K562 (cell line): ENCODE measurements around the gene DUXB. TPM values are rescaled to one million over a fixed set of nuclear protein-coding genes. Genes with fewer than 3 reads are reported as not detected.

Experiments used
- ARID3A ChIP-seq: IDR thresholded peaks from 2 replicates; pipeline ENCODE4 v1.6.1; 2012; ENCODE audit warnings: low read depth, low read length, improper control_type of control experiment, borderline replicate concordance
- CREB3L1 ChIP-seq: fragments of 450-650 bp; IDR thresholded peaks from 2 replicates; pipeline ENCODE4 v1.6.1; 2014; ENCODE audit warnings: low read depth, mild to moderate bottlenecking, moderate library complexity, borderline replicate concordance
- CUX1 ChIP-seq: fragments of 200-800 bp; sonication (Bioruptor generic); IDR thresholded peaks from 2 replicates; pipeline ENCODE4 v1.6.1; 2016; ENCODE audit warnings: missing genetic modification characterization, missing compliant biosample characterization
- ETV5 ChIP-seq: sonication (generic); formaldehyde crosslinking; IDR thresholded peaks from 2 replicates; pipeline ENCODE4 v1.4.0; 2020; ENCODE audit warnings: low read depth, mild to moderate bottlenecking, missing genetic modification reagents
- FOXP4 ChIP-seq: sonication (generic); formaldehyde crosslinking; IDR thresholded peaks from 2 replicates; pipeline ENCODE4 v1.8.0; 2022; ENCODE audit warnings: mild to moderate bottlenecking, missing genetic modification reagents, borderline replicate concordance
- HLTF ChIP-seq: fragments of 450-650 bp; IDR thresholded peaks from 2 replicates; pipeline ENCODE4 v1.6.1; 2016
- MEIS2 ChIP-seq: fragments of 450-650 bp; IDR thresholded peaks from 2 replicates; pipeline ENCODE4 v1.6.1; 2014; ENCODE audit warnings: mild to moderate bottlenecking; ENCODE audit not compliant: partially characterized antibody
- MXD1 ChIP-seq: fragments of 250-450 bp; sonication (Bioruptor Pico); IDR thresholded peaks from 2 replicates; pipeline ENCODE4 v1.8.0; 2021; ENCODE audit warnings: borderline replicate concordance, mild to moderate bottlenecking, moderate library complexity; ENCODE audit not compliant: poor library complexity, severe bottlenecking
- THRA ChIP-seq: fragments of 450-650 bp; IDR thresholded peaks from 2 replicates; pipeline ENCODE4 v1.6.1; 2017; ENCODE audit warnings: mild to moderate bottlenecking, moderate library complexity
- ZBTB9 ChIP-seq: fragments of 450-650 bp; formaldehyde crosslinking; IDR thresholded peaks from 2 replicates; pipeline ENCODE4 v1.4.0; 2020; ENCODE audit warnings: mild to moderate bottlenecking, moderate library complexity
- polyA plus RNA-seq, 8 experiments: library from polyadenylated mRNA; depleted of rRNA in 4 of 8; stranded (reverse) in 5 of 8; unstranded in 3 of 8; fragments of >200 nt; fragmentation: Nextera tagmentation in 2 of 8; fragmentation: Illumina TruSeq in 1 of 8; extraction: Ambion mirVana in 2 of 8; extraction: Trizol in 1 of 8; gene quantifications; 2 replicates each; pipeline versions ENCODE4 v1.2.1 to v1.2.3, GENCODE V29; 2011 to 2014; ENCODE audit warnings: inconsistent platforms in 1 of 8, missing spikeins in 1 of 8
- total RNA-seq, 7 experiments: library from RNA; depleted of rRNA in 6 of 7; stranded (reverse); fragments of >200 nt in 6 of 7; fragmentation: Illumina TruSeq in 2 of 7; extraction: Trizol in 2 of 7; gene quantifications; 2 replicates each; pipeline versions ENCODE4 v1.2.1 to v1.2.3, GENCODE V29; 2011 to 2021; ENCODE audit warnings: low replicate concordance in 1 of 7

The DUXB gene
- total and polyA plus RNA-seq, 9 of the 15 experiments (the other 6 are each of a cell fraction or from before 2014, with no cell fraction given): not detected

DNA sequence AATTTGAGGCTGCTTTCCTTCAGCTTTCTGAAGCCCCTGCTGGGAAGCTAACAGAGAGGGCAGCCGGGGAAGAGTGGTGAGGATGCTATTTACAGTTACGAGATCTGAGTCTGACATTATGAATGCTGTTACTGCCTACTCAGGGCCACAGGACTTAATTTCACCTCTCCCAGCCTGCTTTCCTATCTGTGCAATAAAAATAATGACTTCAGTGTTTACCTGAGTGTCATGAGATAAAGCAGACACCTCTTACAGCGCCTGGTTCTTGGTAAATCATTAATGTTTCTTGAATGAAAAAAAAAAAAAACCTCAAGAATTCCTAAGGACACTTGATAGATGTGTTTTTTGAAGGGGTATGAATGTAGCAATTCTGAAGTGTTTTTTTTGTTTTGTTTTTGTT lies 49.3 kb upstream of the DUXB start (continued):
- TF ChIP-seq THRA (no peak), ARID3A (no peak), ZBTB9 (CRISPR knock-in tag) (no peak), MEIS2 (no peak), CREB3L1 (no peak), ETV5 (CRISPR knock-in tag) (no peak), CUX1 (CRISPR knock-in tag) (no peak), HLTF (no peak), MXD1 (CRISPR knock-in tag) (no peak), FOXP4 (CRISPR knock-in tag) (no peak)
- TF ChIP-seq, all 486 proteins: peak for 0
